NCI-H2081 (cell line): ENCODE measurements around the gene PCDH11X.
"Not testable (repeated sequence)": the region's sequence is repeated elsewhere in the genome, so short reads cannot be mapped to it uniquely, and the experiment has no call there.

Experiments used
- DNase-seq, 2 experiments: peaks; one replicate each; lab custom pipeline; 2025; lab: John Stamatoyannopoulos, UW

PCDH11X gene, protein sequence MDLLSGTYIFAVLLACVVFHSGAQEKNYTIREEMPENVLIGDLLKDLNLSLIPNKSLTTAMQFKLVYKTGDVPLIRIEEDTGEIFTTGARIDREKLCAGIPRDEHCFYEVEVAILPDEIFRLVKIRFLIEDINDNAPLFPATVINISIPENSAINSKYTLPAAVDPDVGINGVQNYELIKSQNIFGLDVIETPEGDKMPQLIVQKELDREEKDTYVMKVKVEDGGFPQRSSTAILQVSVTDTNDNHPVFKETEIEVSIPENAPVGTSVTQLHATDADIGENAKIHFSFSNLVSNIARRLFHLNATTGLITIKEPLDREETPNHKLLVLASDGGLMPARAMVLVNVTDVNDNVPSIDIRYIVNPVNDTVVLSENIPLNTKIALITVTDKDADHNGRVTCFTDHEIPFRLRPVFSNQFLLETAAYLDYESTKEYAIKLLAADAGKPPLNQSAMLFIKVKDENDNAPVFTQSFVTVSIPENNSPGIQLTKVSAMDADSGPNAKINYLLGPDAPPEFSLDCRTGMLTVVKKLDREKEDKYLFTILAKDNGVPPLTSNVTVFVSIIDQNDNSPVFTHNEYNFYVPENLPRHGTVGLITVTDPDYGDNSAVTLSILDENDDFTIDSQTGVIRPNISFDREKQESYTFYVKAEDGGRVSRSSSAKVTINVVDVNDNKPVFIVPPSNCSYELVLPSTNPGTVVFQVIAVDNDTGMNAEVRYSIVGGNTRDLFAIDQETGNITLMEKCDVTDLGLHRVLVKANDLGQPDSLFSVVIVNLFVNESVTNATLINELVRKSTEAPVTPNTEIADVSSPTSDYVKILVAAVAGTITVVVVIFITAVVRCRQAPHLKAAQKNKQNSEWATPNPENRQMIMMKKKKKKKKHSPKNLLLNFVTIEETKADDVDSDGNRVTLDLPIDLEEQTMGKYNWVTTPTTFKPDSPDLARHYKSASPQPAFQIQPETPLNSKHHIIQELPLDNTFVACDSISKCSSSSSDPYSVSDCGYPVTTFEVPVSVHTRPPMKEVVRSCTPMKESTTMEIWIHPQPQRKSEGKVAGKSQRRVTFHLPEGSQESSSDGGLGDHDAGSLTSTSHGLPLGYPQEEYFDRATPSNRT (N-terminal part only)

DNA sequence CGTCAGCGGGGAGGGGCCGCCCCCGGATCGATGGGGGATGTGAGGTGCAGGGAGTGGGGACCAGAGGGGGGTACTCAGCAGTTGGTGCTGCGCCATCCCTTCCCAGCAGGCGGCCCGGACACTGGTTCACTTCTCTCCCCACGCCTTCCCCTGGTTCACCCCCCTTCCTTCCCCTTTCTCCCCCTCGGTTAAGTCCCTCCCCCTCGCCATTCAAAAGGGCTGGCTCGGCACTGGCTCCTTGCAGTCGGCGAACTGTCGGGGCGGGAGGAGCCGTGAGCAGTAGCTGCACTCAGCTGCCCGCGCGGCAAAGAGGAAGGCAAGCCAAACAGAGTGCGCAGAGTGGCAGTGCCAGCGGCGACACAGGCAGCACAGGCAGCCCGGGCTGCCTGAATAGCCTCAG, at the start of gene PCDH11X:
TSS of gene PCDH11X (plus strand) at position 241 of the 400 bp plus-strand sequence. CDS start 56,130 bp downstream, outside the sequence.
- peak; percentile 45 to 63 for DNase-seq

DNA sequence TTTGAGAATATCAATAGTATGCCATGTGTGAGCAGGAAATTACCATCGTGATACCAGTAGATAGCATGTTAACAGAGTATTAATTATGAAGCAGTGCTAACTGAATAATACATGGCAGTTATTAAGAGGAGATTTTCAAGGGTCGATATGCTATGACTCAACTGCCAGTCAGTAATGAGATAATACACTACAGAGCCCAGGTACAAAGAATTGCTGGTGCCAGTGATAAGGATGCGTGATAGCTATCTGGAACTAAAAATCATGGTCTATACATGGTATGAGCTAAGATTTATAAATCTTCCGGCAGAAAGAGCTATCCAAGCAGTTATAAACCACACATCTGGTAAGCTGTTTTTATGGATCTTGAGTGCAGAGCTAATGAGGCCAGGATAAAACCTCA, 31.7 kb upstream of the PCDH11X start:
- not testable (repeated sequence) for DNase-seq

DNA sequence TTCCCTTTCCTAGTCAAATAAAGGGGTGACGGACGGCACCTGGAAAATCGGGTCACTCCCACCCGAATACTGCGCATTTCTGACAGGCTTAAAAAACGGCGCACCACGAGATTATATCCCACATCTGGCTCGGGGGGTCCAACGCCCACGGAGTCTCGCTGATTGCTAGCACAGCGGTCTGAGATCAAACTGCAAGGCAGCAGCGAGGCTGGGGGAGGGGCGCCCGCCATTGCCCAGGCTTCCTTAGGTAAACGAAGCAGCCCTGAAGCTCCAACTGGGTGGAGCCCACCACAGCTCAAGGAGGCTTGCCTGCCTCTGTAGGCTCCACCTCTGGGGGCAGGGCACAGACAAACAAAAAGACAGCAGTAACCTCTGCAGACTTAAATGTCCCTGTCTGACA, 26.2 kb upstream of the PCDH11X start:
- DNase-seq = not testable (repeated sequence)

DNA sequence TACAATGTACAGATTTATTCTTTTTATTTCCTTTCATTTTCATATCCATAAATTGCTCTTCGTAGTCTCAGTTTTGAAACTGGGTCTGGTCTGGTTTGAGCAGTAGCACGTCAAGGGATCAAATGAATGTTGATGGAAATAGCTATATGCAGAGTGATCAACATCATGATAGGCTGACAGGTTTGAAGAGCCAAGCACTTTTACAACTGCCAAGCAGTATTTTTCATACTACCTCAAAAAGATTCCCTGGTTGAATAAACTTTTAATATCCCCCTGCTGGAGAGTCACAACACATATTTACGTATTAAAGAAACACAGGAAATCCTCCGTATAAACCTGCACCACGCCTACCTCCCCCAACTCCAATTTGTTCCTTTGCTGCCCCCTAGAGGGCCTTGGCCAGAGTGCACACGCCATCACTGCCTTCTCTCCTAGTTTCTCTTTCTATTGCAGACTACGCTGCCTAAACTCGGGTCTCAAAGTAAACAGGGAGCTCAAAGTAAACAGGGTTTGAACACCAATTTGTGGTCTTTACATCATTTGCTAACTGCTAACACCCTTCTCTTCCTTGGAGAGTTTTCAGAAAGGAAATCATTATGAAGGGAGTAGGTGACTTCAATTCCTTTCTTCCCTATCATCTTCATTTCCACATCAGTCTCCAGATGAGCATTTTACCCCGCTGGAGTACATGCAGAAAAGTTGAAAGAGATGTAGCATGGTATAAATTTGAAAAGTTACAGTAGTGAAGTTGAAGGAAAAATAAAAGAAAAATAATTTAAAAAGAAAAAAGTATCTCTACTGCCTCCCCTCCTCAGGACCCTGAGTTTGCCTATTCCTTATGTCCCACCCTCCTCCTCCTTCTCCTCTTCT, 8.3 kb upstream of the PCDH11X start:
- not testable (repeated sequence) for DNase-seq

DNA sequence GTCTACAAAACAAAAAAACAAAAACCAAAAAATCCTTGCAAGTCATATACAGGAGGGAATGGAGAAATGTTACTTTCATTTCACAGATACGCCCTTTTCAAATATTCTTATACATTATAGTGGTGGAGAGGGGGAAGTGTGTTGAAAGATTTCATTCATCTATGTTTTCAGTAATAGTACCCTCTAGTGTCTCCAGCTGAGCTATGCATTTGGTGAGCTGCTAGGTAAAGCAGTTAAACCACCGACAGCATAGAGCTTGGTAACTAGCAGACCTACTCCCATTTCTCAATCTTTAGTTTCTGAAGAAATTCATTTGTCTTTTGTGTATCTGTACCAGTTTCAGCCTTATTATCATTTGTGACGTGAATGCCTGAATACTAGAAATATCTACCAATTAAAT, 5.2 kb upstream of the PCDH11X start:
- not testable (repeated sequence) for DNase-seq

DNA sequence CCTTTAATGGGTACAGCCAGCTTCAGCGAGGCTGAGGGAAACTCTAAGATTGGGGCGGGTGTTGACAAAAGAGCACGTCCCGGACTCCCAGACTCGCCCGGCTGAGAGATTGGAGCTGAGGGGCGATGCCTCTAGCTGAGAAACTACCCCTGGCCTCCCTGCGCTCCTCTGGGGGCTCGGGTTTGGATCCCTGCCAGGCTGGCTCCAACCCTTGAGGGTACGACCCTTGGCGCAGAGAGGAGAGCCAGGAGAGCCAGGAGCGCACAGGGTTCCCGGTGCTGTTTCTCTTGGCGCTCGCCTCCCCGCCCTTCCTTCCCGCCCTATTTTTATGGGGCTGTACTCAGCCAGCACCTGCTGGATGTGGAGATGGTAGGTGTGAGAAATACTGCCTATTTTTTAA, 833 bp downstream of the PCDH11X start:
- DNase-seq = not testable (repeated sequence)

DNA sequence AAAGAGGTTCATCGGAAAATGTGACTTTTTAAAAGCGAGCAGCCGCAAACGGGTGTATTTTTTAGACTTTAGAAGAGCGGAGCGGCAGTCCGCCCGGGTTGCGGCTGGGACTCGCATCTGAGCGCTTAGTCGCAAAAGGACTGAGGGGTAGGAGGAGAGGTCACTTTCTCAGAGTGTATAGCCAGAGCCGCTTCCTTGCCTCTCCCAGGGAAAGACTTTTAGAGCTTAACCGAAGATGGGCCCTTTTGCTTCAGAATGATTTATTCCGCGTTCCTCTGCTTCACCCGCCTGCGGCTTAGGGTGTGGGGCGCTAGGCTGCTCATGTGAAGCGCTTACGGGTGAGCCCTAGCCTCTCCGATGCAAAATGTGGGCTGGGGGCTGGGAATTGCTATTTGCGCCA, 1.5 kb downstream of the PCDH11X start:
- DNase-seq = not testable (repeated sequence)

DNA sequence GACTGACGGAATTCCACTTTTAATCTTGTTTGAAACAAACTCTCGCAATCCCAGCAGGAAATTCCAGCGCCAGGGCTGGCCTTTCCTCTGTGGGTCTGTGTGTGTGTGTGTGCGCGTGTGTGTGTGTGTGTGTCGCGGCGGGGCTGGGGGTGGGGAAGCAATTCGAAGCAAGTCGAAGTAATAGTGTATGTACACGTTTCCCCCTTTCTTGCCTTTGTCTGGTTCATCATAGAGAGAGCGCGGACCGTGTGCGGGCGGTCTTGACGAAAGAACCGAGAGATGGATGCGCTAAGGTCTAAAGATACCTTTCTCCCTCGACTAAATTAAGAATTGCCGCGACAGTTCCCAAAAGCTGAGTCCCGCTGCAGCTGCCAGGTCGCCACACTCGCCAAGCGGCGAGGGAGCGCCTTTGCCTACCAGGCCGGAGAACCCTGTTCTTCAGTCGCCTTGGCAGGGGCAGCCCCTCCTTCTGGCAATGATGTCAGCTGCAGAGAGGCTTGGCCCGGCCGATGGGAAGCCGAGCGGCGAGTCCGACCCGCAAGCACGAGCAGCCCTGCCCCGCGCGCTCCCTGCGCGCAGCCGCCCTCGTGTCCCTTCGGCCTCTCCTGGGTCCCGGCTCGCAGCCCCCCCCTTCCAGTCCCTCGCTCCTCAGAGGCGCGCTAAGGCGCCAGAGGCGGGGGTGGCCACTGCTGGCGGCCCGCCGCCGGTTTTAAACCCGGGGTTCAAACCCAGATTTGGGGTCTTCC, 2.6 kb downstream of the PCDH11X start:
- DNase-seq = not testable (repeated sequence)

DNA sequence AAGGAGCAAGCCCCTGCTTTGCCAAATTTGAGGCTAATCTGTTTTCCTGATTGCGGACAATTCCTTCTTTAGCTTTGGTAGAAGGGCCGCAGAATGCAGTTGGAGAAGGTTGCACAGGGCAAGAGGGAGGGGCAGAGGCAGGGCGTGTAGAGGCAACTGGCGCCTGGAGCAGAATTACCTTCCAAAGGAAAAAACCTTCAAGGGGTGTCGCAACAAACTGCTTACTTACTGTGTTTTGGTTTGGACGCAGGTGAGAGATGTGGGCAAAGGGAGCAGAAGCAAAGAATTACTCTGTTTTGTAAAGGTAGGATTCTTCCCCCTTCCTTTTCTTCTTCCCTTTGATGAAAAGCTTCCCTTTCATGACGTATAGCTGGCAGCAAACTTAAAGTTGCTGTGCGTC, 3.6 kb downstream of the PCDH11X start:
- not testable (repeated sequence) for DNase-seq

DNA sequence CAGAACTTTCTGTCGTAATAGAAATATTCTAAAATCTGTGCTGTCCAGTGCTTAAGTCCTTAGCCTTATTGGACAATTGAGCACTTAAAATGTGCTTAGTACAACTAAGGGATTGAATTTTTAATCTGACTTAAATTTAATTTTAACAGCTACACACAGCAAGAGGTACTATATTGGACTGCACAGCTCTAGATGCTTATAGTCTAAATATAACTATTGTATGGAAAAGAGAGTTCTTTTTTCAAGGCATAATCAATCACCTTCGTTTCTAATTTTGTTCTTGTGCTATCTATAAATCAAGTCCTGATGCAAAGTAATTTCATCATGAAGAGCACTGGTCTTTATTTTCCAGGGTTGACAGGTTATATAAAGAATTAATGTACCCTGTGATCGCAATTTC, 38.4 kb downstream of the PCDH11X start:
- DNase-seq = not testable (repeated sequence)

DNA sequence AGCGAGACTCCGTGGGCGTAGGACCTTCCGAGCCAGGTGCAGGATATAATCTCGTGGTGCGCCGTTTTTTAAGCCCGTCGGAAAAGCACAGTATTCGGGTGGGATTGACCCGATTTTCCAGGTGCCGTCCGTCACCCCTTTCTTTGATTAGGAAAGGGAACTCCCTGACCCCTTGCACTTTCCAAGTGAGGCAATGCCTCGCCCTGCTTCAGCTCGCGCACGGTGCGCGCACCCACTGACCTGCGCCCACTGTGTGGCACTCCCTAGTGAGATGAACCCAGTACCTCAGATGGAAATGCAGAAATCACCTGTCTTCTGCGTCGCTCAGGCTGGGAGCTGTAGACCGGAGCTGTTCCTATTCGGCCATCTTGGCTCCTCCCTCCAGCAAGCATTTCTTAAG, 46.1 kb downstream of the PCDH11X start:
- not testable (repeated sequence) for DNase-seq
